ELF-1 (cell line): ENCODE results near the gene CNNM1.
A peak's percentile ranks its signal among the peaks of the same experiment; 100 is the strongest.

ENCODE experiments used
- DNase-seq: peaks from one replicate; pipeline ENCODE4 v3.0.0-alpha.2; 2016; ENCODE audit warnings: low read depth, low spot score

The CNNM1 gene

DNA sequence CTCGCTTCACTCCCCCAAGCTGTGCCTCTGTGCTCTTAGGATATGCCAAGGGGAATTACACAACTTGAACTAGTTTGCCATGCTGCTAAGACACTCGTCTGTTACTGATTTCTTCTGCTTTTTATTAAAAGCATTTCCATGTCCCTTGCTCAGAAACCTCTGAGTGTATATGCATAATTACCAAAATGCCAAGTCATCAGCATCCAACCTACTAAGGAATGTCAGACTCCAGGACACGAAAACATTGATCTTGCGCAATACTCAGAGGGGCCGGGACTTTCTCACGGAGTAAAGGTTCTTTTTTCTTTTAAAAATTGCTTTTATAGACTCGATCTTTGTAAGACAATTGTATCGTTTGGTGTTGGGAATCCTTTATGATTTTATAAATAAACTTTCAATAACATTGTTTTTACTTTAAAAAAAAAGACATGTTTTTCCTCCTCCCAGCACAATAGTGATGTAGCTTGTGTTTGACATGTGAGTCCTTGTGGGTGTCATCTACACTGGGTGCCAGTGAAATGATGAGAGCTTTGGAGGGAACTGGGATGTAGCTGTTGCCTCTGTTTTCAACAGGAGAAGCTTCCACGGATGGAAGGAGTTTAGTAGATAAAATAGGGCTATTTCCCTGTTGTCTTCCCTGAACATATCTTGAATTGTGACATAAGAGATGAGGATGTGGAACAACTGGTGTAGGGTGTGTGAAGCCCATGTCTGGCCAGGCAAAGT, 43.6 kb downstream of the CNNM1 start:
- no peak for DNase-seq

DNA sequence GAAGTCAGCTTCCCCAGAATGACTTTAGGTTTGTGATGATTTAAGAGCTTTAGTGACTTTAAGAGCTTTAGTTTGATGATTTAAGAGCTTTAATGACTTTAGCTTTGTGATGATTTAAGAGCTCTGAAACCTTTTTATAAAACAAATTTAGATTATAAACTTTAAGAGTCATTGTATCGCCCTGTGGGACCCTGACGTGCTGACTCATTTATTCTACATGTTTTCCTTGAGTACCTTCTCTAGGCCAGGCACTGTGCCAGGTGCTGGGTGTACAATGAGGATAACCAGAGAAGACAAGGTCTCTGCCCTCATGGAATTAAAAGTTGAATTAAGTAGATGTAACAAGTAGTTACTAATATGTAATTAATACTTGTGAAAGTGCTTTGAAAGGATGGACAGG, 45.4 kb downstream of the CNNM1 start:
- no peak for DNase-seq

DNA sequence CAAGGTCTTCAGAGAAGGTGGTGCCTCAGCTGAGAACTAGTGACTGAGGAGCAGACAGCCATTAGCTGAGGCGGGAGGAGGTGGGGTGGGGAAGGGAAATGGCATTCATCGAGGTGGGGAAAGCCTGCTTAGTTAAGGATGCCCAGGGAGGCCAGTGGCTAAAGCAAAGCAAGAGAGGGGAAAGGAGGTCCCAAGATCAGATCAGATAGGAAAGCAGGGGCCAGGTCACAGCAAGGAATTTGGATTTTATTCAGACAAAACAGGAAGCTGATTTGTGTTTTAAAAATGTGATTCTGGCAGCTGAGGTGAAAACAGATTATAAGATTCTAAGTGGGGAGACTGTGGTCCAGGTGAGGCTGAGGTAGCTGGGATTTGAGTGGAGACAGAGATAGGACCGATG, 45.8 kb downstream of the CNNM1 start:
- no peak for DNase-seq

DNA sequence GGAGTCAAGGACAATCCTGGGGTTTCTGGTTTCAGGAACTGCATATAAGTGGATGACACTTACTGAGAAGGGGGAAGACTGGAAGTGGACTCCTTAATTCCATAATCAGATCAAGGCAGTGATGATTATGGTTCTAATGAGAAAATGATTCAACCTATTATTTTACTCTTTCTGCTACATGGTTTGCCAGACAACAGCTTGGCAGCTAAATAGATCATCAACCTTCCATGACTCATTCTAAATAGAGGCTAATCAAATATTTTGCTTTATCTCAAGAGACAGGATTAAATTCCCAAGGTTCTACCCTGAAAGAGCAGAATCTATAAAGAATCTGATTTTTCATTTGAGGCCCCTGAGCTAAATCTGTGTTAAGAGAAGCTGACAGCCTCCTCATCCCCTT, 46.3 kb downstream of the CNNM1 start:
- no peak for DNase-seq

DNA sequence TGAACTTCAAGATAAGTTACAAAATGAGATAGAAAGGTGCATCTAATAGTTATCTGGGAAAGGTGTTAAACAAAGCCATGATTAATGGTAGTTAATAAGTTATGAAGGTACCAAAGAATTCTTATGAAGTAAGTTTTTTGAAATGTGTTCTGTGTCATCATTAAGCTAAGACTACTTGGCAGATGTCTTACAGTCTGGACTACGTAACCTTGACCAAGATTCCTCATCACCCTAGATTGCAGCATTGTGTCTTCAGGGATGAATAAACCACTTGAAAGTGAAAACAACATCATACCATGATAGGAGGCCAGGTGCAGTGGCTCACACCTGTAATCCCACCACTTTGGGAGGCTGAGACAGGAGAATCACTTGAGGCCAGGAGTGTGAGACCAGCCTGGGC, 53.0 kb downstream of the CNNM1 start:
- no peak for DNase-seq

DNA sequence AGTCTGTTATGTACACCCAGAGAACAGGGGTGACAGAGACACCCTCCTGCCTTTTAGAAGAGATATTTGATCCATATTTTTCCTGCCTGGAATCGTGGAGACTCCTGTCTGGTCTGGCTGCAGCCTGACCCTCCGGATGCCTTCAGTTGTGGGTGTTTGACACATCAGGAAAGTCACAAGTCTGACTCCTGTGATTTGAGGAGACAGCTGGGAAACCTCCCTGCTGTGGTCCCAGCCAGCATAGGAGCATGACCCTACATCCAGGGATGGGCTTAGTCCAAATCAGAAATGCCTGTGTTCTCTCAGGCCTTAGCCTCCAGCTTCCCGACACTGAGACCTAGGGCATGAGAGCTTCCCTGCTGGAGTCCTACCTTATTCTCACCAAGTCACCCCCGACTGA, 57.9 kb downstream of the CNNM1 start:
- no peak for DNase-seq

DNA sequence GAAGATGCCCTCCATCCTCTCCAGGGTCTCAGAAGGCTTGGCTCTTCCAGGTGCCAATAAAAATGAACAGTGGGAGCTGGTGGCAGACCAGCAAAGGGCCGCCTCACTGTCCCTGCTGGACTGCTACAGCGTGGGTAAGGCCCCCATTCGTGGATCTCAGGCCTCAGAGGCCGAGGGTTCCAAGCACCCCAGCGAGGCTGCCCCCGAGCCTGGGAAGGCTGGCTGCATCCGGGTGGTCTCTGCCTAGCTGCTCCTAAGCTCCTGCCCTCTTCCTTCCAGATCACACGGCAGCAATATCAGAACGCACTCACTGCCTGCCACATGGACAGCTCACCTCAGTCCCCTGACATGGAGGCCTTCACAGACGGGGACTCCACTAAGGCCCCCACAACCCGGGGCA, 58.4 kb downstream of the CNNM1 start:
- no peak for DNase-seq

DNA sequence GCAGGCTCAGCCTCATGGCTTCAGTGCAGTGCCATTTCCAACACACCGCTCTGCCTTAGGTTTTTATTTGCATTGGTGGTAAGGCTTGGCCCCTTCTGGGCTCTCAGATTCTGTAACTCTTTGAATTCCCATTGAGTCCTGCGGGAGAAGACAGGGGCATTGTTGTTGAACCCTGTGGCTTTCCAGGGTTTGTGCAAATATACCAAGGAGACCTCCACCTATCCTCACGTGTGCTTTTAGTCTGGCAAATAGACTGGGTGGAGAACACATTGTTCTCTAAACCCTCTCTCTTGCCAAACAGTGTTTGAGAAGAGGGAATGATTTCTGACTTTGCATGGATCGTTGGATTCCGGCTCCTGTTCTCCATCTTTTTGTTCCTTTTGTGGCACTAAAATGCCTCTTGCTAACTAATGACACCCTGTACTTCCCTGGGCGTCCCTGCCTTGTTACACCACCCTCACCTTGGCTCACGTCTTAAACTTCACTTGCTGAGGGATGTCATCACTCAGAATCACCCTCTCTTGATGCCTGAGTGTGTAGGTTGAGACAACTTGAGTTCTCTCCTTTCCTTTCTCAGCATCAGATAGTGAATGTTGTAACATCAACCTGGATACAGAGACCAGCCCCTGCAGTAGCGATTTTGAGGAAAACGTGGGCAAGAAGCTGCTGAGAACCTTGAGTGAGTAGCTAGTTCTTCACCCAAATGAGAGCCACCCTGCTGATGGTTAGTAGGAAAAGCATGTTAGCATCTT, 60.7 kb downstream of the CNNM1 start:
- no peak for DNase-seq

DNA sequence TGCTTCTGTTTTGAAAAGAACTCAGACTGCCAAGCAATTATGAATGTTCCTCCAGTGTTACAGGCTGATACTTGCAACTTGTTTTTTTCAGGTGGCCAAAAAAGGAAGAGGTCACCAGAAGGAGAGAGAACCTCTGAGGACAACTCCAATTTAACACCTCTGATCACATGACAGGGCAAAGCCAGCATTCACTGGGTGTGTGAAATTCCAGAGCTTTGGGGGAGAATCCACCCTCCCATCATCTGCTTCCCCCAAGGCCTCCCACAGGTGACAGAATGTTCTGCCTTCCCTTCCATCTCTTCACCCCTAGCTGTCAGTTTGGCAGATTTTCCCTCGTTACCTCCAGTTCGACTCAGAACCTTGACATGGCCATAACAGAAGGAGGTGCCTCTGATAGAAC, 62.2 kb downstream of the CNNM1 start:
- DNase-seq, result peak; percentile 19

DNA sequence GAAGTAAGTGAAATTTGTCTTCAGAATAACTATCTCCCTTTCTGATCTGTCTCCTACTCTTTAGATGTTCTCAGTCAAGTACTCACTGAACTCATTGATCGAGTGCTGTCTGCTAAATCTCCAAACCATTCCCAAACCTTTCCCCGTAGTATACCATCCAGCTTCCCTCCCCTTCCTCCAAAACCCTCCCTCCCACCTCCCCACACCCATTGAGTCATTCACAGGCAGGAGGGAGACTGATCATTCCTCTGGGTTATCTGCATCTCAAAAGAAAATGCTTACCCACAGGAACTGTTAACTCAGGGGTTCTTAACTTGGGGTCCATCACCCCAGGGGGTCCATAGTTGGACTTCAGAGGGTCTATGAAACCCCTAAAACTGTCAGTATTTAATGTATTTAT, 63.9 kb downstream of the CNNM1 start:
- DNase-seq, result peak; percentile 32

DNA sequence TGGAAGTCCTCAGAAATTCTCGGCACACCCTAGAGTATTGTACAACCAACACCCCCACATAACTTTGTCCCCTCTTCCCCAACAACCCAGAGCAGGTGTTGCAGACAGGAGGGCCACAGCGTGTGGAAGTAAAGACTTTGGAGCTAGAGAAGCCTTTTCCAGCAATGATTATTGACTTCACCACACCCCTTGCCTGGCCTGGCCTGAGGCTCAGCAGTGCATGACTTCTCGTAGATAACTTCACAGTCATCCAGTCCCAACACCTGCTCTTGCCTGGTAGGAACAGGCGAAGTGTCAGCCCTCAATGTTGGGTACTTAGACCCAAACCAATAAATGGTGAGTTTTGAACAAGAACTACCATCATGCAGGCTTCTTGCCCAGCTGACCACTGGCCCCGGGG, 64.5 kb downstream of the CNNM1 start:
- no peak for DNase-seq

DNA sequence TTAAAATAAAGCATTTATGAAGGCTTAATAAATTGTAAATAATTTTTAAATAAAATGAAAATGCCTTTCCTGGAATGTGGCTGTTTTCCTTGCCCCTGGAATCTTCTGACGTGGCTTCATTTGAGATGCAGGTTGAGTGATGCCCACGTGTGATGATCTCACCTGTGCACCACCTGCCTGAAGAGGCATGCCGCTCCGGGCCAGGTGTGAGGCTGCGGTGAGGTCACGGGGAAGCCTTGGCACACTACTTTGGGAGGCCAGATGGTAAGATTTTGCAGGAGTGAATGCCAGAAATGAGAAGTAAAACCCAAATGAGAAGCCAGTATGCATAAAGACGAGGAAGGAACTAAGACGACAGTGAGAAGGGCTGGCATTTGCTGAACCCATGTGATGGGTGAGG, 65.1 kb downstream of the CNNM1 start:
- DNase-seq, result no peak

DNA sequence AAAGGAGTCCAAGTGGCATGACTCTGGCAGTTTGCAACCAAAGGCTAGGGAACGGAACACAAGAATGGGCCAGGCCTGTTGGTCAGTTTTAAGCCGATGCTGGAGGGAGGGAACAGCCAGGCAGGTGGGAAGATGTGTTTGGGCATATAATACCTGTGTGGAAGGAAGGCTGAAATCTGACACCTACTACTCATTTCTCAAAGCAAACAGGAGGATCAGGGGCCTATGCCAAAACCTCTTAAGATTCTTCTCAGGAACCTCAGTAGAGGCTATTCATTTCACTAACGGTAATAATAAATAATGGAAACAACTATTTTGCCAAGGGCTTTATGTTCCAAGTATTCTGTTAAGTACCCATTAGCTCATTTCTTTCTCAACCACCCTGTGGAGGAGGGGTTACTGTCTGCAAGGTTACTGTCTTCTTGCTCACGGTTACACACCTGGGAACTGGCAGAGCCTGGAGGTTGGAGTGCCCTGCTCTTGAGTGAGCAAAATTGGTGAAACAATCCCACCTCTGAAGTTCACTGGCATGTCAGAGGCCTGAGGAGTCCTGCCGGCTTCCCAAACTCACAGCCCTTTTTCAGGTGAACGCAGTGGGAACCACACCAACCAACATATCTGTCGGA, 65.7 kb downstream of the CNNM1 start:
- DNase-seq, result no peak

DNA sequence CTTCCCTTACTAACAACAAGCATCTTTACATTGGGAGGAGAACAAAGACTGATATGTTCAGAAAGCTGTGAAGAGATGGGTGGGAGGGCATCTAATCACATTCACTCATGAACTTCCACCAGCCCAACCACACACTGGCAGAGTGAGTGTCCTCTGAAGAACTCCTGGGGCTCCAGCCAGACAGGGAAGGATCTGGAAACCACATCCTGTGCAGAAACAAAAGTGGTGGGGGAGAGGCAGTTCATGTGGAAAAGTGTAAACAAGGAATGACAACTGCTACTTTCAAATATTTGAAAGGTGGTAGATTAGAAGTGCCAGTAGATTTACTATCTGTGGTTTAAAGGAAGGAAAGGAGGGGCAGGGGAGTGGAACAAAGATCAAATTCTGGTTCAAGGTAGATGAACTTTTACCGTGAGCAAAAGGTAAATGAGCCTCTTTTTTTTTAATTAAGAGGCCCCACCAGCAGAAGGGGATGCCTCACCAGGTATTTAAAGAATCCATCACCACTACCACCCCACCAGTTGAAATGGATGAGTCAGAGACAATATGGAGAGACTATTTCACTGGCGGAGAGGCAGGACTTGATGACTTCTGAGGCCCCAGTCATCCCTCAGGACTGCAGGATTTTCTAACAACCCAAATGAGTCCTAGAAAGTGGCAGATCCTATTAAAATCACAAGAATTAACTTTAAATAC, 66.7 kb downstream of the CNNM1 start:
- peak; percentile 23 for DNase-seq

DNA sequence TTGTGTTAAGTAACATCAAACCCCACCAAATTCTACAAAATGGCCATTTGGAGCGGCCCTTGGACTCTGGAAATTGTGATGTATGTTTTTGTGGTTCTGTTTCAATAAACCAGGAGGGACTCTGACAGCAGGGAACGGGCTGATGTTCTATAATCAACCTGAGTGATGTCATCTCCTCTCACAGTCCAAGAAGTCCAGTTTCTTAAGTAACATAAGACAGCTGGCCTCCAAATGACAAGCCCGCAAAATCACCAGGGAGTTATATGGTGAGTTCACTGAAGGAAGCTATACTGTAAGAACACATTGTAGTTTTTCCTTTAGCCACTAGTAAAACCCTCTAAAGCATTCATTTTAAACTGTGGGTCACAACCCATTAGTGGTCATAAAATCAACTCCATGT, 67.3 kb downstream of the CNNM1 start:
- DNase-seq, result no peak

DNA sequence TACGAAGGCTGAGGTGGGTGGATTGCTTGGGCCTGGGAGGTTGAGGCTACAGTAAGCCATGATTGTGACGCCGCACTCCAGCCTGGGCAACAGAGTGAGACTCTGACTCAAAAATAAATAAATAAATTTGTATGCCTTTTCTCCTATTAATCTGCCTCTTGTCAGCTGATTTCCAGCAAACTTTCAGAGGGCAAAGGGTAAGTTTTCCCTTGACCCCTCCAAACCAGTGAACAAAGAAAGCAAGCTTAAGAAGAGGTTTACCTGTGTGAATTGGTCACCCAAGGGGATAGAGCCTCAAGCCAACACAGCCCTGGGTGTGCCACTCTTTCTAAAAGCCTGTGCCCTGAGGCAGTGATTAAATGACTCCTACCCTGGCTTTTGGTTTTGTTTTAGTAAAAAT, 70.5 kb downstream of the CNNM1 start:
- no peak for DNase-seq

DNA sequence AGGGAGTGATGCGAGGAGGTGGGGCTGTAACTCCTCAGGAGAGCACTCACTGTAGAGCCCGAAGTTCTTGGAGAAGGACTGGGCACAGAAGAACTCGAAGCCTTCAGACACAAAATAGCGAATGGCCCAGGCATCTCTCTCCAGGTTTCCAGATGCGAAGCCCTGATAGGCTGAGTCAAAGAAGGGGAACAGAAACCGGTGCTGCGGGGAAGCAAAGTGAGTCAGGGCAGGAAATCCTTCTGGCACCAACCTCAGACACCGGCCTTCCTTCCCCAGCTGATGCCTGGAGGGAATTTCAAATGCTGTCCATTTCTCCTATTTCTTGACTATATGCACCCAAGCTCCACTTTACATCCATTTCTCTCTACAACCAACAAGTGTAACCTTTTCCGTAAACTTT, 74.5 kb downstream of the CNNM1 start:
- DNase-seq, result no peak

DNA sequence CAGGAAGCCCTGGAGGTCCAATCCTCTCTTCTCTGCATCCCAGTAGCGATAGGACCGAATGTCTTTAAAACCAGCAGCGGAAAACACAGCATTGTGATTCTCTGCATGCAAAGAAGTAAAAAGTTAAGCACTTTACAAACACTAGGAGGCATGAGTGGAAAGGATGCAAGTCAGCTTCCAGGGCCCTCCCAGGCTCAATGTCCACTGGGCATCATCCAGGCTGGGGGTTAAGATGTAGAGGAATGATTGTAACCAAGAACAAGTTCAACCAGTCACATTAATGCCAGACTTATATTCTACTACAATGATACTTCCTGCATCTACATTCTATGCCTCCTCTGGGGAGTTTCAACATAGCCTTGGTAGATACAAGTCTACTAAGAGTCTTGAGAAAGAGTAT, 77.0 kb downstream of the CNNM1 start:
- no peak for DNase-seq

DNA sequence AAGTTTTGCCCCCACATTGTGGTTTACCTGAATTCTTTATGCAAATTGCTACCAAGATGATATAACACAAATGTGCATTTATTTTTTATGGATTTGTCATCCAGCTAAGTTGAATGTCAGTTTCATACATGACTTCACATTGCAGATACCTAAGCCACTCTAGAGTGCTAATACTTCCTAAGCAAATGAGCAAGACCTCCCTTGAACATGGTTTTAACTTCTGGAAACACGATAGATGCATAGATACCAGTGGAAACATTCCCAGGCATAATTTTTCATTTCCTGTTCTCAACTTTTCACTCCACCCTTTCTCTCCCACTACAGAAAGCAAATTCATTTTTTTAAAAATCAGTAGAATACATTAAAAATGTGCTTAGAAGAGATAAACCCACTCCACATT, 81.0 kb downstream of the CNNM1 start:
- no peak for DNase-seq

DNA sequence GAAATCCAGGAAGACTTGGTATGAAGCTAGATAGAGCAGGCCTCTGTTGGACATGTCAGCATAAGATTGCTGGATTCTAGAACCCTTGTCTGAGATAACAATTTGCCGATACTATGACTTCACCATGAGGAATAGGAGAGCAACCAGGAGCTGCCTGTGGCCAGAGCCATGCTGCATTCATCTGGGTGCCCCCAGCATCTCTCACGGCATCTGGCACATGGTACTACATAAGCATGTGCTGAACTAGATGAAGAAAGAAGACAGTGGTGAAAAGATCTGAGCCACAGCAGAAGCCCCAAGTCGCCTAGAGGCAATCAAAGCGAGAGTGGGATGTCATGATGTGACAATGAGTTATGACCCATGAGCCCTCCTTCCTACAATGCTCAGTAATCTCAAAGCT, 81.7 kb downstream of the CNNM1 start:
- DNase-seq, result no peak

DNA sequence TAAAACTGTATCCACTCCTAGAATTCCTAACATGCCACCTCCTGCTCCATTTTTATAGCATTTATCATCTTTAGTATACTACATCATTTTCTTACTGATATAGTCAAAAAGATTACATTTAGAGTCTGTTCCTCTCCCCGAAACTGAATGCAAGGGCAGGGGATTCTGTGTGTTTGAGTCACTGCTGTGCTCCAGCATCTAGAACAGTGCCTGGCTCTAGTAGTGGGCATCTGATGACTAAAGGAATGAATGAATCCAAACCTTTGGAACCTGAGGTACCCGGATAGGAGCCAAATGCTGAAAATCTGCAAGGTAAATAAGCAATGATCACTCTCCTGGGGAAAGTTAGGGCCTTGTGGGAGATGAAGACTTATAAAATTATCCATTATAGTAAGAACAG, 82.4 kb downstream of the CNNM1 start:
- DNase-seq, result no peak

DNA sequence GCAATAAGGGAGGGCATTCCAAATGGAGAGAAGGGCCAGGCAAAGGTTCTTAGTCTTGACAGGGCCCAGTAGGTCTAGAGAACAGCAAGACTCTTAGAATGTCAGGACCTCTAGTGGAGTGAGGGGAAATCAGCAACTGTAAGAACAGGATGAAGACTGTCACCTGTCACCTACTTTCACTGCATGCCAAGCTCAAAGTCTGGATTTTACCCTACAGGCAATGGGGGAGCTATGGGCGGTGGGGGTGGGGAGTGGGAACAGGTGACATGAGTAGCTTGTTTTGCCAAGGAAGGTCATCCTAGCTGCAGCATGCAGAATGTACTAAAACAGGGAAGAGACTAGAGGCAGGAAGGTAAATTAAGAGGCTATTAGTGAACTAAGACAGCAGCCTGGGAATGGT, 82.9 kb downstream of the CNNM1 start:
- no peak for DNase-seq
